A549 (cell line): Measurements from ENCODE around the gene LCN1. TPM values are rescaled to one million over a fixed set of nuclear protein-coding genes. Genes with fewer than 3 reads are reported as not detected.

Source experiments
- ATAC-seq, 2 experiments: fragments of 200-7000 bp in 1 of 2; fragments of >200 bp in 1 of 2; cut with Nextera tagmentation in 1 of 2; cut with Tn5 transposase in 1 of 2; 3 replicates each; pipeline versions ENCODE4 v1.8.0 to v1.9.1; 2018 to 2020; ENCODE audit warnings: mild to moderate bottlenecking in 1 of 2, moderate library complexity in 1 of 2
- CTCF ChIA-PET: fragments of 300-600 bp; sonication (Branson Sonifier 250); formaldehyde crosslinking; extraction: SDS; loops from one replicate; lab custom pipeline; 2021; ENCODE audit warnings: antibody characterized with exemption, inconsistent platforms; lab: Yijun Ruan, JAX
- POLR2A ChIA-PET: fragments of 350-600 bp; formaldehyde crosslinking; extraction: SDS; loops from one replicate; lab custom pipeline; 2021; ENCODE audit warnings: antibody characterized with exemption, inconsistent platforms; lab: Yijun Ruan, JAX
- DNase-seq, 2 experiments: peaks; one replicate each; pipeline versions ENCODE4 v3.0.0 to v3.0.0-alpha.2; 2011 to 2016; ENCODE audit warnings: low read depth in 1 of 2, low spot score in 1 of 2
- FAIRE-seq: peaks from 2 replicates; lab custom pipeline; 2011; peaks lifted over from hg19 to GRCh38; lab: Jason Lieb, UNC
- H3K27ac ChIP-seq, 2 experiments: fragments of >200 bp; sonication (Bioruptor Twin); formaldehyde crosslinking; 3 replicates each; pipeline ENCODE4 v1.5.1; 2016 to 2017
- H3K4me1 ChIP-seq: fragments of >200 bp; sonication (Bioruptor Twin); formaldehyde crosslinking; 3 replicates; pipeline ENCODE4 v1.6.1; 2016
- H3K4me2 ChIP-seq: fragments of >200 bp; sonication (Bioruptor Twin); formaldehyde crosslinking; 3 replicates; pipeline ENCODE4 v1.6.1; 2016
- H3K4me3 ChIP-seq: fragments of >200 bp; sonication (Bioruptor Twin); formaldehyde crosslinking; 3 replicates; pipeline ENCODE4 v1.5.1; 2016
- H3K9me3 ChIP-seq: fragments of >200 bp; sonication (Bioruptor Twin); formaldehyde crosslinking; 3 replicates; pipeline ENCODE4 v1.6.1; 2016
- CBX8 ChIP-seq: fragments of 200-600 bp; sonication (generic); IDR thresholded peaks from 2 replicates; pipeline ENCODE4 v1.6.1; 2016
- CHD2 ChIP-seq: fragments of 150-350 bp; IDR thresholded peaks from 2 replicates; pipeline ENCODE4 v1.6.1; 2014; ENCODE audit warnings: low read length; ENCODE audit not compliant: partially characterized antibody
- CHD4 ChIP-seq: fragments of 200-600 bp; sonication (generic); IDR thresholded peaks from 2 replicates; pipeline ENCODE4 v1.6.1; 2016; ENCODE audit warnings: antibody characterized with exemption, mild to moderate bottlenecking, borderline replicate concordance
- CTCF ChIP-seq: fragments of >200 bp; sonication (Bioruptor Twin); formaldehyde crosslinking; IDR thresholded peaks from 3 replicates; pipeline ENCODE4 v1.5.1; 2016
- EHMT2 ChIP-seq: fragments of 200-600 bp; sonication (generic); IDR thresholded peaks from 2 replicates; pipeline ENCODE4 v1.6.1; 2016; ENCODE audit warnings: antibody characterized with exemption, low read depth, mild to moderate bottlenecking, moderate library complexity
- GATA3 ChIP-seq: IDR thresholded peaks from 2 replicates; pipeline ENCODE4 v1.6.1; 2012; ENCODE audit warnings: borderline replicate concordance
- HES2 ChIP-seq: fragments of >200 bp; sonication (Bioruptor Twin); formaldehyde crosslinking; IDR thresholded peaks from 2 replicates; pipeline ENCODE4 v1.6.1; 2016
- HOXA7 ChIP-seq: fragments of 250-450 bp; sonication (Bioruptor Pico); IDR thresholded peaks from 2 replicates; pipeline ENCODE4 v1.5.0; 2020; ENCODE audit warnings: mild to moderate bottlenecking, moderate library complexity
- JUN ChIP-seq, 2 experiments: fragments of >200 bp; sonication (Bioruptor Twin); formaldehyde crosslinking; IDR thresholded peaks; 2 replicates in 1 of 2; 3 replicates in 1 of 2; pipeline ENCODE4 v1.6.1; 2016 to 2017
- KDM1A ChIP-seq: fragments of 200-600 bp; sonication (generic); IDR thresholded peaks from 2 replicates; pipeline ENCODE4 v1.6.1; 2016; ENCODE audit warnings: low read depth, mild to moderate bottlenecking
- MAFK ChIP-seq: fragments of 450-650 bp; IDR thresholded peaks from 2 replicates; pipeline ENCODE4 v1.6.1; 2014; ENCODE audit not compliant: partially characterized antibody
- MYC ChIP-seq: IDR thresholded peaks from 2 replicates; pipeline ENCODE4 v1.6.1; 2012; ENCODE audit warnings: mild to moderate bottlenecking, inconsistent platforms, low read length, improper control_type of control experiment, borderline replicate concordance
- RAD21 ChIP-seq, 2 experiments: fragments of >200 bp in 1 of 2; sonication (Bioruptor Twin) in 1 of 2; formaldehyde crosslinking in 1 of 2; IDR thresholded peaks in 1 of 2; conservative IDR thresholded peaks in 1 of 2; 2 replicates in 1 of 2; 3 replicates in 1 of 2; pipeline ENCODE4 v1.6.1; 2012 to 2018; ENCODE audit warnings: inconsistent platforms in 1 of 2
- RCOR1 ChIP-seq: fragments of 150-350 bp; IDR thresholded peaks from 2 replicates; pipeline ENCODE4 v1.6.1; 2014; ENCODE audit warnings: antibody characterized with exemption, low read length, low read depth
- REST ChIP-seq: fragments of 200-600 bp; sonication (generic); IDR thresholded peaks from 2 replicates; pipeline ENCODE4 v1.6.1; 2016; ENCODE audit warnings: antibody characterized with exemption, mild to moderate bottlenecking, moderate library complexity
- RNF2 ChIP-seq: fragments of 200-600 bp; sonication (generic); IDR thresholded peaks from 2 replicates; pipeline ENCODE4 v1.6.1; 2016; ENCODE audit warnings: low read depth, mild to moderate bottlenecking, antibody characterized with exemption, moderate library complexity, borderline replicate concordance
- SMC3 ChIP-seq: fragments of >200 bp; sonication (Bioruptor Twin); formaldehyde crosslinking; IDR thresholded peaks from 3 replicates; pipeline ENCODE4 v1.6.1; 2018; ENCODE audit warnings: inconsistent platforms
- TFCP2L1 ChIP-seq: fragments of 250-450 bp; sonication (Bioruptor Pico); IDR thresholded peaks from 2 replicates; pipeline ENCODE4 v1.5.0; 2021; ENCODE audit warnings: mild to moderate bottlenecking
- USF2 ChIP-seq: fragments of 450-650 bp; IDR thresholded peaks from 2 replicates; pipeline ENCODE4 v1.6.1; 2014; ENCODE audit warnings: antibody characterized with exemption
- ZFP36 ChIP-seq: fragments of 450-650 bp; IDR thresholded peaks from 2 replicates; pipeline ENCODE4 v1.6.1; 2014; ENCODE audit warnings: borderline replicate concordance; ENCODE audit not compliant: partially characterized antibody
- ZSCAN20 ChIP-seq: fragments of 250-450 bp; sonication (Bioruptor Pico); IDR thresholded peaks from 2 replicates; pipeline ENCODE4 v1.8.0; 2022; ENCODE audit warnings: mild to moderate bottlenecking, moderate library complexity
- WGBS: methylation state at CpG from one replicate; pipeline ENCODE4 v1.1.6; 2017; ENCODE audit errors: missing lambda C conversion rate; 5-methylcytosine and 5-hydroxymethylcytosine counted together
- polyA plus RNA-seq, 4 experiments: library from polyadenylated mRNA; depleted of rRNA in 3 of 4; stranded (reverse); fragments of >200 nt; fragmentation: RNase III in 1 of 4; extraction: RNeasy Plus Mini Kit Qiagen cat#74134 plus additional on column Dnase treatment in 1 of 4; gene quantifications; 2 replicates in 3 of 4; 3 replicates in 1 of 4; pipeline ENCODE4 v1.2.3, GENCODE V29; 2011 to 2017

LCN1 gene
- polyA plus RNA-seq, 2 of the 4 experiments (the other 2 are of a cell fraction), result not detected

GRCh38 chr9:135476561-135477355 lies 44.5 kb upstream of the LCN1 start (continued):
- no peak for TF ChIP-seq CTCF
- TF ChIP-seq RNF2, result no peak
- TF ChIP-seq HES2, result no peak
- no peak for TF ChIP-seq TFCP2L1 (CRISPR knock-in tag)
- TF ChIP-seq EHMT2, result no peak
- no peak for TF ChIP-seq ZSCAN20 (CRISPR knock-in tag)
- no peak for TF ChIP-seq MAFK
- TF ChIP-seq CHD4, result no peak
- no peak for TF ChIP-seq HOXA7
- TF ChIP-seq, all 56 proteins: peak for 0

GRCh38 chr9:135478191-135478590 lies 43.0 kb upstream of the LCN1 start:
- Histone ChIP-seq H3K27ac (peak overlapping the region in 1 of 2 experiments; percentile 99; a peak in 1 of 6 replicates), H3K4me3 (peak overlapping the region; percentile 84; the same call in 1 of the 3 replicates), H3K9me3 (no peaks in the 10 kb centered on the region), H3K4me1 (peaks cover 7% of the 10 kb centered on the region), H3K4me2 (peak overlapping the region; percentile 96; the same call in 2 of the 3 replicates)
- TF ChIP-seq ZFP36 (no peak), RNF2 (no peak), RAD21 (conservative IDR thresholded peaks at IDR 0.05 in 1 of 2, IDR thresholded peaks at IDR 0.05 in 1 of 2) (no peak), SMC3 (no peak), JUN (IDR thresholded peaks at IDR 0.05) (no peak), REST (no peak), KDM1A (no peak), USF2 (no peak), CBX8 (no peak), RCOR1 (no peak), MYC (no peak), GATA3 (no peak), CHD2 (no peak)
- CTCF ChIA-PET, result interaction anchor here (1.0 kb wide), 1 partner anchor 38 kb away, joined by 3 read pairs; no protein-coding TSS in a partner anchor
- WGBS, result 83% methylated on average over 10 of the region's 10 CpGs
- FAIRE-seq, result no peak
- ATAC-seq, result no peak
- POLR2A ChIA-PET, result no interaction called here
- no peak for DNase-seq
